Ishikawa (cell line): ENCODE data around the gene RTKN.

ENCODE experiments used
- CEBPB ChIP-seq: IDR thresholded peaks from 2 replicates; pipeline ENCODE4 v1.6.1; 2012
- CREB1 ChIP-seq: IDR thresholded peaks from 2 replicates; pipeline ENCODE4 v1.6.1; 2012; ENCODE audit warnings: low read depth
- EGR1 ChIP-seq: IDR thresholded peaks from 2 replicates; pipeline ENCODE4 v1.6.1; 2012
- FOXM1 ChIP-seq: IDR thresholded peaks from 2 replicates; pipeline ENCODE4 v1.6.1; 2012; ENCODE audit warnings: low read depth, borderline replicate concordance
- MAX ChIP-seq: IDR thresholded peaks from 2 replicates; pipeline ENCODE4 v1.6.1; 2012
- RAD21 ChIP-seq: IDR thresholded peaks from 2 replicates; pipeline ENCODE4 v1.6.1; 2012; ENCODE audit warnings: low read depth
- REST ChIP-seq: IDR thresholded peaks from 2 replicates; pipeline ENCODE4 v1.6.1; 2012; ENCODE audit warnings: low read depth, mild to moderate bottlenecking
- TAF1 ChIP-seq: IDR thresholded peaks from 2 replicates; pipeline ENCODE4 v1.6.1; 2012; ENCODE audit warnings: low read depth, mild to moderate bottlenecking
- TCF12 ChIP-seq: IDR thresholded peaks from 2 replicates; pipeline ENCODE4 v1.6.1; 2012; ENCODE audit warnings: low read depth
- TEAD4 ChIP-seq: IDR thresholded peaks from 2 replicates; pipeline ENCODE4 v1.6.1; 2012
- USF1 ChIP-seq: IDR thresholded peaks from 2 replicates; pipeline ENCODE4 v1.6.1; 2012
- YY1 ChIP-seq: IDR thresholded peaks from 2 replicates; pipeline ENCODE4 v1.6.1; 2012; ENCODE audit warnings: low read depth
- ZBTB7A ChIP-seq: IDR thresholded peaks from 2 replicates; pipeline ENCODE4 v1.6.1; 2012; ENCODE audit warnings: low read depth

The RTKN gene

DNA sequence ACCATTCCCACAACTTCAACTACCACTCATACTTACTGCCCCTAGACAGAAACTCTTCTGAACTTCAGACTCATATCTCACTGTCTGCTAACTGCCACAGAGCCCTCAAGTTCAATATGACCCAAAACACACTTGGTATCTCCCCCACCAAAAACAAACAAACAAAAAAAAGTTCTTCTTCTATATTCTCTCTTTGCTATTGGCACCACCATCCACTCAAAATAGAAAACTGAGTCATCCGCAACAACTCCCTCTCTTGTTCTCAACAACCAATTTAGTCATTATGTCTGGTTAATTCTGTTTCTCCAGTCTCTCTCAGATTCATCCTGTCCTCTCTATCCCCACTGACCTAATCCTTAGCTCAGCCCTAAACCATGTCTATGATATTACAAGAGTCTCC lies 54.4 kb downstream of the RTKN start:
- TF ChIP-seq TAF1, result no peak

- TF ChIP-seq YY1 (no peak), USF1 (no peak)
Measured at GRCh38 chr2:74385396-74385795, 56.3 kb downstream of the RTKN start.

GRCh38 chr2:74384051-74384450 lies 57.7 kb downstream of the RTKN start:
- no peak for TF ChIP-seq RAD21
- TF ChIP-seq ZBTB7A, result no peak
- TF ChIP-seq TEAD4, result no peak

- no peak for TF ChIP-seq USF1
- TF ChIP-seq EGR1, result no peak
- TF ChIP-seq YY1, result no peak
- no peak for TF ChIP-seq TAF1
- no peak for TF ChIP-seq ZBTB7A
- TF ChIP-seq TEAD4, result no peak
- TF ChIP-seq MAX, result no peak
Measured at GRCh38 chr2:74383254-74383653, 58.5 kb downstream of the RTKN start.

DNA sequence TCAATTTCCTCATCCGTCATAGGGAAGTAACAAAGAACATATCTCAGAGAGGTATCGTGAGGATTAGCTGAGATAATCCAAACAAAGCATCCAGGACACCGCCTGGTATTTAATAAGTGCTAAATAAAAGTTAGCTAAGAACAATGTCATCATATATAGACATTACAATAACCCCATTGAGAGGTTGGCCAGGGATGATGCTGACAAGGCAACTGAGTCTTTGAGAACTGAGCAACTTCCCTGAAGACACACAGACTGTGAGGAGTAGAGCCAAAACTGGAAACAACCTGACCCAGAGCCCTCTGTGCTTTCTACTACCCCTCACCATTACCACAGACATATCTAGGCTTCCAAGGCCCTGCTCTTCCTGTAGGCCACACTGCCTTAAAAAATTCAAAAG lies 60.0 kb downstream of the RTKN start:
- TF ChIP-seq TEAD4 (no peak), TAF1 (no peak), FOXM1 (no peak)

GRCh38 chr2:74379851-74380789 lies 61.6 kb downstream of the RTKN start, which contains the start of gene DCTN1:
DCTN1 (minus strand) TSS chr2:74380311; CDS start chr2:74380037, 274 bp downstream.
- no peak for TF ChIP-seq FOXM1
- peak; percentile 19; the same call in 1 of the 2 replicates for TF ChIP-seq MAX

GRCh38 chr2:74378007-74378406 lies 63.7 kb downstream of the RTKN start:
- TF ChIP-seq FOXM1, result no peak
- TF ChIP-seq USF1, result no peak
- TF ChIP-seq MAX, result no peak
- TF ChIP-seq REST, result no peak
- TF ChIP-seq TCF12, result no peak
- TF ChIP-seq TAF1, result no peak
- TF ChIP-seq TEAD4, result no peak
- TF ChIP-seq RAD21, result no peak
- TF ChIP-seq CREB1, result no peak
- TF ChIP-seq CEBPB, result no peak

DNA sequence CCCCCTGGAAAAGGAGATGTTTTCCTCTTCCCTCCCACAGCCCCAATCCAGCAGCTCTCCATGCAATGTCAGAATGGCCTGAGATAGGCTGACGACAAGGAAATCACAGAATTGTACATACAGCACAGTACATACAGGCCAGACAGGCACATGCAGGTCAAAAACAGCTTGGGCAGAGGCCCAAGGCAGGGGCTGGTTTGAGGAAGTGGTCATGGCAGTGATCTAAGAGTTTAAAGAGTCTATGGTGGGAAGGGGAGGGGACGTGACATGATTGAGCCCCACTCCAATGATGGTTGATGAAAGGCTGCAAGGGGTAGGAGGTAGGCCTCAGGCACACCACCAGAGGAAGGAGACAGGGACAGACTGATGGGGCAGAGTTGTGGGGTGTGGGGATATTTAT lies 65.9 kb downstream of the RTKN start:
- TF ChIP-seq EGR1 (no peak), YY1 (no peak)
